Measurements from ENCODE around the gene GNG10.

GRCh38 chr9:111659691-111660090 lies 1.7 kb upstream of the GNG10 start:
- TF ChIP-seq MAX (IDR thresholded peaks at IDR 0.05) (no peak), TAF1 (IDR thresholded peaks at IDR 0.05; ENCODE audit: low read depth) (no peak), EP300 (IDR thresholded peaks at IDR 0.05; ENCODE audit: borderline replicate concordance) (no peak), USF1 (IDR thresholded peaks at IDR 0.05) (no peak), CEBPB (IDR thresholded peaks at IDR 0.05) (no peak), FOXM1 (IDR thresholded peaks at IDR 0.05; ENCODE audit: borderline replicate concordance, low read depth) (no peak), NFIC (IDR thresholded peaks at IDR 0.05) (no peak)

All from Ishikawa (cell line).